Activated T-cell treated with anti-CD3 and anti-CD28 coated beads, Interleukin-2, amount 50 U/mL, for 4 hours (primary cell): ENCODE results near the gene OR56A4. TPM values are rescaled to one million over a fixed set of nuclear protein-coding genes. Genes with fewer than 3 reads are reported as not detected.

Source experiments
- ATAC-seq, 2 donors: fragments of 200-7000 bp; cut with Tn5 transposase; one replicate each; pipeline ENCODE4 v1.10.0; 2021
- DNase-seq: peaks from one replicate; pipeline ENCODE4 v3.0.0-alpha.2; 2020
- H3K27me3 Mint-ChIP-seq: one replicate; pipeline ENCODE4 v1.8.0; 2021; ENCODE audit warnings: low read depth, mixed read lengths
- H3K36me3 Mint-ChIP-seq: one replicate; pipeline ENCODE4 v1.8.0; 2022; ENCODE audit warnings: mixed read lengths; ENCODE audit not compliant: insufficient read depth
- H3K4me1 Mint-ChIP-seq: one replicate; pipeline ENCODE4 v1.8.0; 2021; ENCODE audit warnings: low read depth, mixed read lengths
- H3K4me3 Mint-ChIP-seq: one replicate; pipeline ENCODE4 v1.8.0; 2021; ENCODE audit warnings: mild to moderate bottlenecking, moderate library complexity, mixed read lengths
- H3K9me3 Mint-ChIP-seq: one replicate; pipeline ENCODE4 v1.8.0; 2021; ENCODE audit warnings: mixed read lengths
- total RNA-seq, 3 donors: library from RNA; stranded (reverse); gene quantifications; one replicate each; pipeline ENCODE4 v1.2.1, GENCODE V29; 2021

Gene OR56A4, protein sequence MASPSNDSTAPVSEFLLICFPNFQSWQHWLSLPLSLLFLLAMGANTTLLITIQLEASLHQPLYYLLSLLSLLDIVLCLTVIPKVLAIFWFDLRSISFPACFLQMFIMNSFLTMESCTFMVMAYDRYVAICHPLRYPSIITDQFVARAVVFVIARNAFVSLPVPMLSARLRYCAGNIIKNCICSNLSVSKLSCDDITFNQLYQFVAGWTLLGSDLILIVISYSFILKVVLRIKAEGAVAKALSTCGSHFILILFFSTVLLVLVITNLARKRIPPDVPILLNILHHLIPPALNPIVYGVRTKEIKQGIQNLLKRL
- not detected for total RNA-seq

DNA sequence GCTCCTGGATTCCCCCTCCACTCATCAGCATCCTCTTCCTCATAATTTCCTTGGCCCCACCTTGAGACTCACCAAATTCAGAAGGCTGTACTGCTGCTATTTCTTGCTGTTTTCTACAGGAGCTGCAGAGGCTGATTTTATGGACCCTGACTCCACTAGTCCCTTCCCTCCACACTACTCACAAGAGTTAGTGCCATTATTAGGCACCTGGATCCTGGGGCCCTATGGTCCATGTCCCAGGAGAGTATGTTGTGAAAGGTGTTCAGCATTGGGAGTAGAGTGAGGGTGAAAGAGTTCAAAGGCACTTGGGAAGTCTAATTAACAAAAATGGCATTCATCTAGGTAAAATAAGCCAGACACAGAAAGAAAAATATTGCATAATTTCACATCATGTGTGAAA lies at the start of gene OR56A4:
TSS of gene OR56A4 (minus strand) at position 101 of the 400 bp plus-strand sequence. CDS start 3,954 bp downstream, outside the sequence.
- peaks cover 12% of the 10 kb centered on the region for H3K27me3 Mint-ChIP-seq
- no peaks in the 10 kb centered on the region for H3K36me3 Mint-ChIP-seq
- no peak within 1 kb of the TSS for H3K4me3 Mint-ChIP-seq
- DNase-seq (no peak), ATAC-seq (no peak)
- H3K4me1 Mint-ChIP-seq: no peaks in the 10 kb centered on the region
- no peaks in the 10 kb centered on the region for H3K9me3 Mint-ChIP-seq

DNA sequence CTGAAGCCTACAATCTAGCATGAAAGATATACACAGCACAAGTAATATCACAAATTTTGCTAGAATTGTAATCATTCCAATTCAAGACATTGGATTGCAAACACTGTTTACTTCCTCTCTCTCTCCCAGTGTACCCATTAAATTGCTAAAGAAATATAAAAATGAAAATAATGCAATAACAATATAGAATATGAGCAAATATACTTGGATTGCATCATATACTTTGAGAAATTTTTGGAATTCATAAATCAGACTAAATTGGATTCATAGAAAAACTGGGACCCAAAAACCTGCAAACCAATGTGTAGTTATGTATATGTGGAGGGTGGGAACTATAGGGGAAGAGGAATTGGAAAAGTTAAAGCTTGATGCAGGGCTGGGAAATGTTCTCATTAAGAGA lies 48.8 kb upstream of the OR56A4 start:
- Mint-ChIP-seq H3K27me3 (peaks cover 27% of the 10 kb centered on the region), H3K9me3 (no peaks in the 10 kb centered on the region), H3K36me3 (no peaks in the 10 kb centered on the region), H3K4me3 (no peak overlapping the region), H3K4me1 (no peaks in the 10 kb centered on the region)
- ATAC-seq (no peak), DNase-seq (no peak)

DNA sequence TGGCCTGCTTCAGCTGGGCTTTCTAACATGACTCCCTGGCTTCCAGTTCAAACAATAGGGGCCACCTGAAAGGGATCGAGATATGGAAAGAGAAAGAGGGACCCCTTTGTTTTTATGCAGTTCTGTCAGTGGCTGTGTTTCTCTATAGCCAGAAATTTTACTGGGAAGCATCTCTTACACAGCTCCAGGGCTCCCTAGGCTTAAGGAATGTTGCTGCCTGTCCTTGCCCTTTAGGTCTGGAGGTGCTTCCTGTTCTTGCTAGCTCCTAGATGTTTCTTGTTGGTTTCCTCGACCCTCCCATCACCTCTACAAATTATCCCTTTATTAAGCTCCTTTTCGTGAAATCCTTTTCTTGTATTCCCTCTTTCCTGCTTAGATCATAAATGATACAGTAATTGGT lies 45.6 kb upstream of the OR56A4 start:
- Mint-ChIP-seq H3K27me3 (peaks cover 29% of the 10 kb centered on the region), H3K9me3 (no peaks in the 10 kb centered on the region), H3K36me3 (no peaks in the 10 kb centered on the region), H3K4me3 (no peak overlapping the region), H3K4me1 (no peaks in the 10 kb centered on the region)
- DNase-seq (no peak), ATAC-seq (no peak)

DNA sequence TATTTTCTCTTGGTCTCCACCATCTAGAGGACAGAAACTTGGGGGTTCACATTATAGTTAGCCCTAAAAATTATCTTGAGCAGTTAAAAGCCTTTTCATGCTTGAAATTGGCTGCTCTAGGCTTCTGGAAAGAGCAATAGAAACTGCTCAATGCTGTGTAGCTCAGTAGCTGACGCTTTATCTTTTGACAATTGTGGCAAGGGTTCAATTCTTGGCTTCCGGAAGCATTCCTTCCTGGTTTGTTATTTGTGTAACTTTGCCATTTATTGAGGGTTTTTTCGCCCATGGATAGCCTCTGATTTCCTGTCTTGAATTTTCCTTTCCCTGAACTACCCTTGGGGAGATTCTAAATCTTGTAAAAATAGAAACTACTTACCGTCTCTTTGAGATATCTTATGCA lies 34.1 kb upstream of the OR56A4 start:
- no peaks in the 10 kb centered on the region for H3K36me3 Mint-ChIP-seq
- H3K4me1 Mint-ChIP-seq: no peaks in the 10 kb centered on the region
- ATAC-seq (no peak), DNase-seq (no peak)
- no peaks in the 10 kb centered on the region for H3K9me3 Mint-ChIP-seq
- H3K27me3 Mint-ChIP-seq: peaks cover 14% of the 10 kb centered on the region
- no peak overlapping the region for H3K4me3 Mint-ChIP-seq

DNA sequence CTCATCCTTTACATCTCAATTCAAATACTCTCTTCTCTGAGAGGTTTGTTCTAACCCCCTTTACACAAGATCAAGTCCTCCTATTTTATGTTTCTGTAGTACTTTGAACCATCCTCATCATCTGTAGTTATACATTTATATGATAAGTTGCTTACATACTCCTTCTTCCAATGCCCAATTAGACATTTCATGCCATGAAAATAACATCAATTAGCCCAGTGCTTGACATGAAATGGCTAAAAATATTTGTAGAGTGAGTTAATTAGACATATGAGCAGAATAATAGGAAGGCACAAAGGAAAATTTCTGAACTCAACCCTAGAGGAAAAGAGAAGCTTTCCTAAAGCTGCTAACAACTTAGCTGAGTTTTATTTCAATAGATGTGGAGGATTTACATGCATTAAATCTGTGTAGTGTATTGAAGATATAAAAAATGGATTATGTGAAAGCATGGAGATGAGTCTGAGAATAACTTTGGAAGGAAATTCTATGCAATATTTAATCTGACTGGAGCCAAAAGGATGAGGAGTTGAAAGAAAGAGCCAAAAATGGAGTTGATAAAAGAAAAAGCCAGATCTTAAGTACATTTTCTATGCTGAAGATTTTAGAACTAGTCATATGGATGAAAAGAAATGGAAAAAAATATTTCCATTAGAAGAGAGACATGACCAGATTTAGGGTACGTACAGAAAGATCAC lies 24.1 kb upstream of the OR56A4 start, which contains the start of gene OR56A1:
TSS of gene OR56A1 (minus strand) at position 51 of the 698 bp plus-strand sequence. CDS start 3,066 bp downstream, outside the sequence.
- Mint-ChIP-seq H3K27me3 (peaks cover 9% of the 10 kb centered on the region), H3K9me3 (no peaks in the 10 kb centered on the region), H3K36me3 (no peaks in the 10 kb centered on the region), H3K4me1 (no peaks in the 10 kb centered on the region), H3K4me3 (no peak within 1 kb of the TSS)
- DNase-seq: no peak
- no peak for ATAC-seq

DNA sequence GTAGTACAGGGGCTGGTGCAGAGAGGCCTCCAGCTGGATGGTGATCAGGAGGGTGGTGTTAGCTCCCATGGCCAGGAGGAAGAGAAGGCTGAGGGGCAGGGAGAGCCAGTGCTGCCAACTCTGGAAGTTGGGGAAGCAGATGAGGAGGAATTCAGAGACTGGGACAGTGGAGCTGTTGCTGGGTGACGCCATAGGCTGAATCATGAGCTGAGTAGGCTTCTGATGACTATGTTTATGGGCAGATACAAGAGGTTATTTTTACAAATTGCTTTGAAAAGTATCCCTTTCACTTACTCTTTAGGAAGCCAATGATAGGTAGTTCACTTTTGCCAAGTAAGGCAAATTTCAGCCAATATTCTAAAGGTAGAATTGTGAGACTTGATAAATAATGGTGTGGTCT lies 20.8 kb upstream of the OR56A4 start:
- Mint-ChIP-seq H3K27me3 (peaks cover 25% of the 10 kb centered on the region), H3K36me3 (no peaks in the 10 kb centered on the region), H3K4me1 (no peaks in the 10 kb centered on the region), H3K9me3 (no peaks in the 10 kb centered on the region), H3K4me3 (no peak overlapping the region)
- DNase-seq (no peak), ATAC-seq (no peak)

DNA sequence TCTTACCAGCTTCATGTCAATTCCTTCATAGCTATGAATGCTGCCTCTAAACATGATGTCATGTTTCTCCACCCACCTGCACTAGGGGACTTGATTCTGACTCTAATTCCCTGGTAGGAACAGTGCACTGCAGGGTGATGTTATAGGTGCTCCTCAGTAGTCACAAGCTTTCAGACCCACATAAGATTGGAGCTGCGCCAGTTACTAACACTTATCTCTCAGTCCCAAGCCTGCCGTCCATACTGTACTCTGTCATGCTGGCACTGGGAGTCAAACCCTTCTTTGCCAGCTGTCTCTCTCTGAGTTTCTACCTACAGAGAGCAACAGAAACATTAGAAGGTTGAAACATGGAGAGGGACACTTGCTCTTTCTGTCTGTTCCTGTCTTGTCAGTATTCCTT lies 18.3 kb upstream of the OR56A4 start:
- no peak for DNase-seq
- Mint-ChIP-seq H3K4me3 (no peak overlapping the region), H3K36me3 (no peaks in the 10 kb centered on the region), H3K4me1 (no peaks in the 10 kb centered on the region), H3K27me3 (peaks cover 25% of the 10 kb centered on the region), H3K9me3 (no peaks in the 10 kb centered on the region)
- ATAC-seq: no peak

DNA sequence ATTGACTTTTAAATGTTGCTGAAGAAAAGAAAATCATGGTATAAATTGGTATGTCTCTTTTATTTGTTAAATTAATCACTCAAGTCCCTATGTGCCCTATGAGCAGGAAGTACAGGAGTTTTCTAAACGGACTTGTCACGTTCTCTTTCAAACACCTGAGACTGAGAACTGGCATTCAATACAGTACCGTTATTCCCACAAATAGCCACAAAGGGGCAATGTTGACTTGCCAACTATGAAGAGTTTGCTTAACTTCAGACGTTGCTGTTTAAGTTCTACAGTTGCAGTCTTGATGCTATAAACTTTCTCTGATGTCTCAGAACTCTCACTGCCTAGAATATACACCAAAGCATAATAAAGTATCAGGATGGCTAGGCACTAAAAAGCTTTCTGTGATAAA lies 16.2 kb upstream of the OR56A4 start:
- Mint-ChIP-seq H3K27me3 (peaks cover 25% of the 10 kb centered on the region), H3K4me1 (no peaks in the 10 kb centered on the region), H3K4me3 (no peak overlapping the region), H3K9me3 (no peaks in the 10 kb centered on the region), H3K36me3 (no peaks in the 10 kb centered on the region)
- no peak for DNase-seq
- ATAC-seq: peak in 1 of 2 donors; percentile 48

DNA sequence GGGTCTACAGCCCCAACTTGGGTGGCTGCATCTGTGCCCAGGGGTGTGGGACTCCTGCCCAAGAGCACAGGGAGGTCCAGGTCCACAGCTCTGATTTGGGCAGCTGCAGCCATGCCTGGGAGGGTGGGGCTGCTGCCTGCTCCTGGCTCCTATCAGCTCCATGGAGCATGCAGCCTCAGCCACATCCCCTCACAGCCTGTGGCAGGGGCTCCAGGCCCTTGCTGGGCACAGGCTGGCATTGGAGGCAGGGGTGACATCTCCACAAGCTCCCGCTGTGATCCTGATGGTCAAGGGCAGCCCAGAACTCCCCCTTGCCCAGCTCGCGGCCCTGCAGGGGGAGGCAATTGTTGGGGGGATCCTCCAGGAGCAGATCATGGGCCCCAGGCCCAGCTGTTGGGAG lies 6.3 kb upstream of the OR56A4 start:
- no peak for ATAC-seq
- H3K36me3 Mint-ChIP-seq: no peaks in the 10 kb centered on the region
- H3K4me3 Mint-ChIP-seq: no peak overlapping the region

DNA sequence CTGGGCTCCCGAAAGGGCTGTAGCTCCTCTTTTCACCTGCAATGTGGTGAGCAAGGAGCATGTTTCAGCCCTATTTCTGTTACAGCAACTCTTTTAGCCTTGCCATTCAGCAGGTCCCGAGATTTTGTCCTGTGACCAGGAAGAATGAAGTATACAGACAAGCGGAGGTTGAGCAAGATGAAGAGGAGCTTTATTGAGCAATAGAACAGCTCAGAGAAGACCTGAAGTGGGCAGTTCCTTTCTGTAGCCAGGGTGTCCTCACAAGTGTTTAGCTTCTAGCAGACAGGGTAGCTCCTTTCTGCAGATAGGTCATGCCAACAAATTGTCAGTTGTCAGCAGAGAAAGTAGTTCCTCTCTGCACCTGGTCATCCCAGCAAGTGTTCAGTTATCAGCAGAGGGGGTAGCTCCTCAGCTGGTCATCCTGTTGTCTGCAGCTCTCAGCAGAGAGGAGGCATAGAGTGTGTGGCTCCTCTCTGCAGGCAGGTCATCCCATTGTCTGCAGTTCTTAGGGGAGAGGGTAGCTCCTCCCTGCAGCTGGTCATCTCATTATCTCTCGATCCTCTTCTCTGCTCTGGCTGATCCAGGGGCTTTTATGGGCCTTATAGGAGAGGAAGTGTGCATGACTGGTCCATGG lies 5.4 kb upstream of the OR56A4 start:
- peaks cover 15% of the 10 kb centered on the region for H3K27me3 Mint-ChIP-seq
- ATAC-seq: no peak
- no peaks in the 10 kb centered on the region for H3K36me3 Mint-ChIP-seq
- H3K9me3 Mint-ChIP-seq: peaks cover 17% of the 10 kb centered on the region
- no peaks in the 10 kb centered on the region for H3K4me1 Mint-ChIP-seq
- DNase-seq: no peak
- H3K4me3 Mint-ChIP-seq: no peak overlapping the region

More for the DNA sequence above, 6.3 kb upstream of the OR56A4 start:
- Mint-ChIP-seq H3K9me3 (peaks cover 20% of the 10 kb centered on the region), H3K27me3 (peaks cover 15% of the 10 kb centered on the region), H3K4me1 (no peaks in the 10 kb centered on the region)
- DNase-seq: no peak

DNA sequence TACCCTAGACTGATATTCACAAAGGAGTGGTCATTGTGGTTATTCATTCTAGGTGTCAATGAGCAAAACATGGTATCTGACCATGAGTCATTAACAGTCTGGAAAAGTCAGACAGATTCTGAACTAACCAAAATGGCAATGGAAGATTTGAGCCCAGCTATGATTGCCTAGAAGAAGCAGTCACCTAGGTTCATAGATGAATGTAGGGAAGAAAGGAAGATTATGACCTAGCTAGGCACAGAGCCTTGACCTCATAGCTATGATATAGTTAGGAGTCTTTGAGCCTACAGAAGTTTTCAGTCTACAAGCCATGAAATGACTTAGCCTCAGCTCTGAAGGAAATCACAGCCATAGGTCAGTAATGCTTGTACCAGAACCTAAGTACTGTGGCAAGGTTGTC lies 351 bp downstream of the OR56A4 start:
- Mint-ChIP-seq H3K9me3 (no peaks in the 10 kb centered on the region), H3K4me3 (no peak overlapping the region), H3K27me3 (peaks cover 8% of the 10 kb centered on the region), H3K4me1 (no peaks in the 10 kb centered on the region), H3K36me3 (no peaks in the 10 kb centered on the region)
- no peak for ATAC-seq
- DNase-seq: no peak

DNA sequence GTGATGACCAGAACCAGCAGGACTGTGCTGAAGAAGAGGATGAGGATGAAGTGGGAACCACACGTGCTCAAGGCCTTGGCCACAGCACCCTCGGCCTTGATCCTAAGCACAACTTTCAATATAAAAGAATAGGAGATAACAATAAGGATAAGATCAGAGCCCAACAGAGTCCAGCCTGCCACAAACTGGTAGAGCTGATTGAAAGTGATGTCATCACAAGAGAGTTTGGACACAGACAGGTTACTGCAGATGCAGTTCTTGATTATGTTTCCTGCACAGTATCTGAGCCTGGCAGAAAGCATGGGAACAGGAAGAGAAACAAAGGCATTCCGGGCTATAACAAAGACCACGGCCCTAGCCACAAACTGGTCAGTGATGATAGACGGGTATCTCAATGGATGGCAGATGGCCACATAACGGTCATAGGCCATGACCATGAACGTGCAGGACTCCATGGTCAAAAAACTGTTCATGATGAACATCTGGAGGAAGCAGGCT lies 4.5 kb downstream of the OR56A4 start:
- H3K27me3 Mint-ChIP-seq: peaks cover 7% of the 10 kb centered on the region
- no peak for ATAC-seq
- no peaks in the 10 kb centered on the region for H3K4me1 Mint-ChIP-seq
- H3K36me3 Mint-ChIP-seq: no peaks in the 10 kb centered on the region
- no peak overlapping the region for H3K4me3 Mint-ChIP-seq
- H3K9me3 Mint-ChIP-seq: no peaks in the 10 kb centered on the region
- DNase-seq: no peak

DNA sequence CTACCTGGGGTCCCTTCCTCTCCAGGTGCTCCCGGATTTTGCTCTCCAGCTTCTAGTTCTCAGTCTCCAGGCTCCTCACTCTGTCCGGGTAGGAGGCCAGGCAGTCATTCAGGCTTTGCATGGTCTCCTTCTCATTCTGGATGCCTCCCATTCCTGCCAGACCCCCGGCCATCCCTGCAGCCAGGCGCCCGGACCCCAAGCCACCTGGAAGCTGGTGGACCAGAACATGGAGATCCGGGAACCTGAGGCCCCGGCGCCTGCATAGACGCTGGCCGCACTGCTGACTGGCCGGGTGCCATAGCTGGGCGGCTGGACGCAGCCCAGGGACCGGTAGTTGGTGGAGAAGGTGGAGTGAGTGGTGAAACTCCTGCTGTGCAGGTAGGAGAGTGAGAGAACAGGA lies 12.0 kb downstream of the OR56A4 start:
- Mint-ChIP-seq H3K36me3 (no peaks in the 10 kb centered on the region), H3K4me3 (no peak overlapping the region), H3K9me3 (no peaks in the 10 kb centered on the region), H3K27me3 (peaks cover 11% of the 10 kb centered on the region), H3K4me1 (no peaks in the 10 kb centered on the region)
- ATAC-seq (no peak), DNase-seq (no peak)

DNA sequence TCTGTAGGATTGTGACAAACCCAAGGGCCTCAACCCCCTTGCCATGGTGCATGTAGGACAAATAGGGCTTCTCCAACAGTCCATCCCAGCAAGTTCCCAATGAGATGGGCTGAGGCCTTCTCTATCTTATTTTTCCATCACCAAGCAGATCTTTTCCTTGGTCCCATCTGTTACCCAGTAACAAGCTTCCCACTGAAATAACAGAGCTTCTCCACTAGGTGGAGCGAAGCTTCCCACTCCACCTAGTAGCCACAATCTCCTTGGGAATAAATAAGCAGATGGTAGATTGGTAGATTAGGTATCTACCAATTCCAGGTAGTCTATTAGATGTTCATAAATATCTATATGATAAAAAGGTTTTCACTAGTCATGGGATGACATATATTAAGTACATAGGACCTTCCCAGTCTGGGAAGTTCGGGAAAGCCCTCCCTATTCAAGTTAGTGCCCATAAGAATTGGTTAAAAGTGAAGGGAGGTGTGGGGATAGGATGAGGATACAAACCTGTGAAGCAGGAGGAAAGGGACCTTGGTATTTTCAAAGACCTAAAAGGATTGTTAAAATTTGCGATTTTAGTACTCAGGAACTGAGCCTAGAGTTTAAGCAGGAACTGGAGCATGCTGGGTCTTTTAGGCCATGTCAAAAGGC lies 14.0 kb downstream of the OR56A4 start:
- ATAC-seq: no peak
- Mint-ChIP-seq H3K36me3 (no peaks in the 10 kb centered on the region), H3K4me3 (no peak overlapping the region), H3K9me3 (no peaks in the 10 kb centered on the region), H3K4me1 (no peaks in the 10 kb centered on the region), H3K27me3 (peaks cover 10% of the 10 kb centered on the region)
- DNase-seq: no peak
